CD4-positive, alpha-beta T cell treated with Interleukin-4 for 4 hours (primary cell): Measurements from ENCODE around the gene WASHC4.
"Not testable (repeated sequence)": the region's sequence is repeated elsewhere in the genome, so short reads cannot be mapped to it uniquely, and the experiment has no call there.

Source experiments
- DNase-seq: peaks from one replicate; pipeline ENCODE4 v3.0.0-alpha.2; 2020

WASHC4 gene

GRCh38 chr12:105167346-105167745 is 59.8 kb downstream of the WASHC4 start:
- DNase-seq = no peak

- no peak for DNase-seq
Observed at GRCh38 chr12:105168006-105168405, 60.5 kb downstream of the WASHC4 start.

GRCh38 chr12:105170139-105170538 is 62.6 kb downstream of the WASHC4 start:
- no peak for DNase-seq

GRCh38 chr12:105171691-105172436 is 64.3 kb downstream of the WASHC4 start:
- no peak for DNase-seq

GRCh38 chr12:105175397-105175990 is 68.0 kb downstream of the WASHC4 start:
- no peak for DNase-seq

- DNase-seq = no peak
Observed at GRCh38 chr12:105177208-105177607, 69.7 kb downstream of the WASHC4 start.

GRCh38 chr12:105179114-105179513 is 71.6 kb downstream of the WASHC4 start:
- not testable (repeated sequence) for DNase-seq

GRCh38 chr12:105183406-105183805 is 75.9 kb downstream of the WASHC4 start:
- DNase-seq = not testable (repeated sequence)

- not testable (repeated sequence) for DNase-seq
Observed at GRCh38 chr12:105183976-105184375, 76.4 kb downstream of the WASHC4 start.

GRCh38 chr12:105189293-105189692 is 81.8 kb downstream of the WASHC4 start:
- no peak for DNase-seq

GRCh38 chr12:105190530-105190929 is 83.0 kb downstream of the WASHC4 start:
- DNase-seq = no peak

GRCh38 chr12:105192624-105193225 is 85.2 kb downstream of the WASHC4 start:
- DNase-seq = no peak

- DNase-seq = no peak
Observed at GRCh38 chr12:105194947-105195346, 87.4 kb downstream of the WASHC4 start.

- DNase-seq = no peak
Observed at GRCh38 chr12:105196090-105196489, 88.6 kb downstream of the WASHC4 start.

- DNase-seq = no peak
Observed at GRCh38 chr12:105198961-105199360, 91.4 kb downstream of the WASHC4 start.

- DNase-seq = no peak
Observed at GRCh38 chr12:105200385-105200784, 92.9 kb downstream of the WASHC4 start.

GRCh38 chr12:105201299-105201698 is 93.8 kb downstream of the WASHC4 start:
- DNase-seq = no peak

- no peak for DNase-seq
Observed at GRCh38 chr12:105202202-105202601, 94.7 kb downstream of the WASHC4 start.

- no peak for DNase-seq
Observed at GRCh38 chr12:105204127-105204526, 96.6 kb downstream of the WASHC4 start.

- no peak for DNase-seq
Observed at GRCh38 chr12:105204916-105205315, 97.4 kb downstream of the WASHC4 start.

GRCh38 chr12:105205322-105206048 is 98.0 kb downstream of the WASHC4 start:
- no peak for DNase-seq

GRCh38 chr12:105206686-105207374 is 99.3 kb downstream of the WASHC4 start:
- DNase-seq = no peak

GRCh38 chr12:105209091-105209490 is 101.6 kb downstream of the WASHC4 start:
- no peak for DNase-seq
